DMS 273 (cell line): Measurements from ENCODE around the gene OR7C2.

Experiments
- DNase-seq: peaks from one replicate; lab custom pipeline; 2025; ENCODE audit not compliant: unreplicated experiment; lab: John Stamatoyannopoulos, UW

Gene OR7C2

DNA sequence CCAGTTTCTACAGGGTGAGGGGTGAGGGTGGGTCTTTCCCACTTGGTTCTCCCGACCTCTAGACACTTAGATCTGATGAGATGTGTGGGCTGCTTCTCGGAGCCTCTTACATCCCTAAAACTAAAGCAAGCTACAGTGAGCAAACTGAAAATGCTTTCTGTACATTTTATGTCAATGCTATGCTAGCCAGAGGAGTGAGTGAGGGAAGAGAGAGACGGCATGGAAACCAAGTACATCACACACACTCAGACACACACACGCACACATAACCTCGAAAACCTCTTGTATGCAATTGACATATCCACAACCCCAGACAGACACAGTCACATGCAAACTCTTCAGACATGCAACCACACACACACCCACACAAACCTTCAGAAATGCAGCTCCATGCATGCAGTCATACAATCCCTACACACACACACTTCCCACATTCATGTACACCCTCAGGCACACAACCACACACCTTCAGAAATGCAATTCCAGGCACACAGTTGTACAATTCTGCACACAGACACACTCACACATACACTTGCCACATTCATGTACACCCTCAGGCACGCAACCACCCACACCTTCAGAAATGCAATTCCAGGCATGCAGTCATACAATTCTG, 37.0 kb downstream of the OR7C2 start:
- no peak for DNase-seq

DNA sequence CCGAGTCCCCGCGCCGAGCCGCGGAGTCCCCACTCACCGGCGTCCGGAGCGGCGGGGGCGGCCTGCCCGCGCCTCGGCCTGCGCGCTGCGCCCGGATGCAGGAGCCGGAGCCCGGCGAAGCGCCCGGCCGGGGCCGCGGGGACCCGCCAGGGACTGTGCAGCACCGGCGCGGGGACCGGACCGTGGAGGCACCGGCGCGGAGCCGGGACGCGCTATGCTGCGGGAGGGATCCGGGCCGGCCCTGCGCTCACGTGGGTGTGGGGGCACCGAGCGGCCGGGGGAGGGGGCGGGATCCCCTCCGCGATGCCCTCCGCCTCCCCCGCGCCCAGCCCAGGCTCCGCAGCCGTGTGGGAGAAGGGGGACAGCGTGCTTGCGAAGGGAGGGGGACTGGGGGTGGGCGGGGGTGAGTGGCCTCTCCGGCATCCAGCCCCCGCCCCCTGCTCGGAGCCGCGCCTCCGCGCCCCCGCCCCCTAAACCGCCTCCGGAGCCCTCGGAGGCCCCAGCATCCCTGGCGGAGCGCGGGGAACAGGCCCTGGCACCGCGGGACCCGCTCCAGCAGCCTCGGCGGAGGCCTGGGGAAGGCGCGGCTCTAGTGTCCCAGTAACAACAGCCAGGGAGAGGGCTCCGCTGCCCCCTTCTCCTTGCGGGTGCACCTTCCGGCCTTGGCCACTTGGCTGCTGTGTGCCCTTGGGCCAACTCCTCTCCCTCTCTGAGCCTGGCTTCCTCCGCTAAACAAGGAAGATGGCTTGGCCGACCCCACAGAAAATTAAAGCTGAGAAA, 38.4 kb downstream of the OR7C2 start, which contains the start of gene SLC1A6:
TSS of gene SLC1A6 (minus strand) at position 389 of the 780 bp plus-strand sequence. CDS start 6,954 bp downstream, outside the sequence.
- DNase-seq = peak; percentile 12

DNA sequence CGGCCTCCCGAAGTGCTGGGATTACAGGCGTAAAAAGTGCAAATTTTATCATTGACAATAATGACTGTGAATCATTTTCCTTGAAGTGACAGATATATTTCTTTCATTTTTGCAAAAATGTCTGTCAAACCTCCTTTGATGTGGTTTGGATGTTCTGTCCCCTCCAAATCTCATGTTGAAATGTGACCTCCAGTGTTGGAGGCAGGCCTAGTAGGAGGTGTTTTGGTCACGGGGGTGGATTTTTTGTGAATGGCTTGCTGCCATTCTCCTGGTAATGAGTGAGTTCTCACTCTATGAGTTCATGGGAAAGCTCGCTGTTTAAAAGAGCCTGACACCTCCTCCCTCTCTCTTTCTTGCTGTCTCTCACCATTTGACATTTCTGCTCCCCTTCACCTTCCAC, 43.8 kb downstream of the OR7C2 start:
- no peak for DNase-seq
